Measurements from ENCODE around the gene SCAI. TPM values are rescaled to one million over a fixed set of nuclear protein-coding genes. Genes with fewer than 3 reads are reported as not detected.
A peak's percentile ranks its signal among the peaks of the same experiment; 100 is the strongest.
"Not testable (repeated sequence)": the region's sequence is repeated elsewhere in the genome, so short reads cannot be mapped to it uniquely, and the experiment has no call there.

The SCAI gene
- total RNA-seq, 1 donor: 9.1 TPM

DNA sequence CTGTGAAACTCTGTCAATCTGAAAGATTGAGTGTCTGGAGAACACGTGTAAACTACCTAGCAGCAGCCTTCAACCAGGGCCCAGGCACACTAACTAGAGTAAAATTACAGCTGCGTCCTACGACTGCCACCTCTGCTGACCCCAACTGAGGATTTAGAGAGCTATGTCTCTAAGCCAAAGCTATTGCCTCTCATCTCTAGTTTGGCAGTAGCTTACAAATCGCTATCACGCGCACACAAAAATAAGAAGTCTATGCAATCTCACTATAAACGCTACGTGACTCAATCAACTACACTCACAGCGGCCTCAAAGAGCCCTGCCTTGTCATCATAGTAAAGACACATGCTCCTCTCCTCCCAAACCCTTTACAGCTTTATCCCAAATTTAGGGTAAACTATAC, 37.5 kb upstream of the SCAI start:
- no peak for TF ChIP-seq CTCF (IDR thresholded peaks at IDR 0.05; ENCODE audit: insufficient read depth, low read depth, low read length)
- DNase-seq (ENCODE audit: low read depth): no peak

GRCh38 chr9:125179776-125180175, 36.4 kb upstream of the SCAI start:
- DNase-seq (ENCODE audit: low read depth); H3K4me3 ChIP-seq (ENCODE audit: low read depth, low read length): not testable (repeated sequence)

More for the DNA sequence above, 37.5 kb upstream of the SCAI start:
- H3K4me3 ChIP-seq (ENCODE audit: low read depth, low read length): no peak overlapping the region

GRCh38 chr9:125177888-125178287, 34.6 kb upstream of the SCAI start:
- H3K4me3 ChIP-seq (ENCODE audit: low read depth, low read length): no peak overlapping the region
- no peak for TF ChIP-seq CTCF (IDR thresholded peaks at IDR 0.05; ENCODE audit: insufficient read depth, low read depth, low read length)
- DNase-seq (ENCODE audit: low read depth): no peak

- no peak for TF ChIP-seq CTCF (IDR thresholded peaks at IDR 0.05; ENCODE audit: insufficient read depth, low read depth, low read length)
- no peak overlapping the region for H3K4me3 ChIP-seq (ENCODE audit: low read depth, low read length)
- peak; percentile 81 for DNase-seq (ENCODE audit: low read depth)
Observed at GRCh38 chr9:125176636-125177035, 33.3 kb upstream of the SCAI start.

DNA sequence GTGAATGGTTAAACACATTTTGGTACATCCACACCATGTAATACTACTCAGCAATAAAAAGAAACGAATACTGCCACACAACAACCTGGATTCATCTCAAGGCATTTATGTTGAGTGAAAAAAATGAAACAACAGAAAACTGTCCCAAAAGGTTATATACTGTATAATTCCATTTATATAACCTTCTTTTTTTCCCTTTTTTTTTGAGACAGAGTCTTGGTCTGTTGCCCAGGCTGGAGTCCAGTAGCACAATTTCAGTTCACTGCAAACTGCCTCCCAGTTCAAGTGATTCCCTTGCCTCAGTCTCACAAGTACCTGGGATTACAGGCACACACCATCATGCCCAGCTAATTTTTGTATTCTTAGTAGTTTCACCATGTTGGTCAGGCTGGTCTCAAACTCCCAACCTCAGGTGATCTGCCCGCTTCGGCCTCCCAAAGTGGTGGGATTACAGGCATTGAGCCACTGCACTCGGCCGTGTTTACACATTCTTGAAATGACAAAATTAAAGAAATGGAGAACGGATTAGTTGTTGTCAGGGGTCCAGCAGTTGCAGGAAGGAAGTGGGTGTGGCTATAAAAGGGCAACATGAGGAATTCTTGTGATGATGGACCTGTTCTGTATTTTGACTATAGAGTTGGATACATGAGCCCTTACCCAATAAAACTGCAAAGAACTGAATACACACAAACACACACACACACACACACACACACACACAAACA, 28.9 kb upstream of the SCAI start:
- DNase-seq (ENCODE audit: low read depth): peak; percentile 54
- TF ChIP-seq CTCF (IDR thresholded peaks at IDR 0.05; ENCODE audit: insufficient read depth, low read depth, low read length): no peak
- no peak overlapping the region for H3K4me3 ChIP-seq (ENCODE audit: low read depth, low read length)

DNA sequence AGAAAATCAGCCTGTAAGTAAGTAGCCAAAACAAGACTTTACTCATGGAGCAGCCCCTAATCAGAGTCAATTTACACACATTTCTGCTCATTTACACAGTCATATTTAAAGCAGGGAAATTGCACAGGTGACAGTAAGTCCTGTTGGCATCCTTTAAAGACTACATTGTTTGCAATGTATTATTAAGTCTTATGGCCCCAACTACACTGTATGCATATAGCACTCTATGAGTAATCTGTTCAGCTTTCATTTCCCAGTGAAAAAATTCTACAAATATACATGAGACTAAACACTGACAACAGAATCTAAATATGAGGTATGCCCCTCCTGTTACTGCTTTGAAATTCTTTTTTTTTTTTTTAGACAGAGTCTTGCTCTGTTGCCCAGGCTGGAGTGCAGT, 26.6 kb upstream of the SCAI start:
- TF ChIP-seq CTCF (IDR thresholded peaks at IDR 0.05; ENCODE audit: insufficient read depth, low read depth, low read length): no peak
- no peak overlapping the region for H3K4me3 ChIP-seq (ENCODE audit: low read depth, low read length)
- no peak for DNase-seq (ENCODE audit: low read depth)

GRCh38 chr9:125166762-125167161, 23.4 kb upstream of the SCAI start:
- no peak for TF ChIP-seq CTCF (IDR thresholded peaks at IDR 0.05; ENCODE audit: insufficient read depth, low read depth, low read length)
- no peak for DNase-seq (ENCODE audit: low read depth)
- H3K4me3 ChIP-seq (ENCODE audit: low read depth, low read length): no peak overlapping the region

- H3K4me3 ChIP-seq (ENCODE audit: low read depth, low read length); DNase-seq (ENCODE audit: low read depth): not testable (repeated sequence)
Observed at GRCh38 chr9:125162891-125163290, 19.6 kb upstream of the SCAI start.
